Mesendoderm (in vitro differentiated cells): ENCODE data around the gene WFDC2.

ENCODE experiments used
- DNase-seq: peaks from one replicate; pipeline ENCODE4 v3.0.0; 2013
- H2AK5ac ChIP-seq: 2 replicates; pipeline ENCODE4 v1.6.1; 2013; ENCODE audit warnings: low read length, inconsistent platforms
- H2BK120ac ChIP-seq: 2 replicates; pipeline ENCODE4 v1.6.1; 2013; ENCODE audit warnings: low read depth, mild to moderate bottlenecking, low read length, moderate library complexity, mixed read lengths
- H2BK15ac ChIP-seq: replicated peaks from 2 replicates; pipeline ENCODE4 v1.6.1; 2013; ENCODE audit warnings: low read depth, mild to moderate bottlenecking, moderate library complexity
- H2BK5ac ChIP-seq: 2 replicates; pipeline ENCODE4 v1.6.1; 2013; ENCODE audit warnings: low read length, inconsistent platforms
- H3K18ac ChIP-seq: 2 replicates; pipeline ENCODE4 v1.6.1; 2013; ENCODE audit warnings: mild to moderate bottlenecking, low read length, mixed read lengths
- H3K23ac ChIP-seq: one replicate; pipeline ENCODE4 v1.6.1; 2013; ENCODE audit warnings: low read length
- H3K27ac ChIP-seq: 2 replicates; pipeline ENCODE4 v1.5.1; 2013; ENCODE audit warnings: low read depth, mild to moderate bottlenecking, inconsistent platforms, low read length, moderate library complexity
- H3K27me3 ChIP-seq: 2 replicates; pipeline ENCODE4 v1.6.1; 2013; ENCODE audit warnings: low read length, control low read depth, mild to moderate bottlenecking, inconsistent platforms; ENCODE audit not compliant: insufficient read depth, poor library complexity
- H3K36me3 ChIP-seq: 2 replicates; pipeline ENCODE4 v1.6.1; 2013; ENCODE audit warnings: low read length, inconsistent platforms; ENCODE audit not compliant: control insufficient read depth, insufficient read depth
- H3K4ac ChIP-seq: one replicate; pipeline ENCODE4 v1.6.1; 2013; ENCODE audit warnings: low read depth, mild to moderate bottlenecking, low read length, moderate library complexity
- H3K4me1 ChIP-seq: 2 replicates; pipeline ENCODE4 v1.6.1; 2013; ENCODE audit warnings: low read depth, low read length, inconsistent platforms; ENCODE audit not compliant: control insufficient read depth
- H3K4me2 ChIP-seq: 2 replicates; pipeline ENCODE4 v1.6.1; 2013; ENCODE audit warnings: low read length
- H3K4me3 ChIP-seq: 2 replicates; pipeline ENCODE4 v1.5.1; 2013; ENCODE audit warnings: mild to moderate bottlenecking, low read length
- H3K56ac ChIP-seq: one replicate; pipeline ENCODE4 v1.6.1; 2013; ENCODE audit warnings: low read length
- H3K79me1 ChIP-seq: 2 replicates; pipeline ENCODE4 v1.6.1; 2013; ENCODE audit warnings: low read length, inconsistent platforms
- H3K79me2 ChIP-seq: 2 replicates; pipeline ENCODE4 v1.6.1; 2013; ENCODE audit warnings: mild to moderate bottlenecking, low read length; ENCODE audit not compliant: control insufficient read depth, insufficient read depth
- H3K9ac ChIP-seq: 2 replicates; pipeline ENCODE4 v1.6.1; 2013; ENCODE audit warnings: low read length, inconsistent platforms
- H4K5ac ChIP-seq: one replicate; pipeline ENCODE4 v1.6.1; 2013; ENCODE audit warnings: low read length
- H4K8ac ChIP-seq: one replicate; pipeline ENCODE4 v1.6.1; 2013; ENCODE audit warnings: low read depth, mild to moderate bottlenecking, control low read depth, low read length, moderate library complexity
- WGBS: extraction: QIAGEN DNeasy Blood & Tissue Kit; methylation state at CpG from one replicate; pipeline ENCODE4 v1.1.7; 2013; ENCODE audit warnings: low lambda C conversion rate, missing lambda C conversion rate; ENCODE audit not compliant: insufficient coverage; ENCODE audit errors: extremely low coverage; 5-methylcytosine and 5-hydroxymethylcytosine counted together

The WFDC2 gene

DNA sequence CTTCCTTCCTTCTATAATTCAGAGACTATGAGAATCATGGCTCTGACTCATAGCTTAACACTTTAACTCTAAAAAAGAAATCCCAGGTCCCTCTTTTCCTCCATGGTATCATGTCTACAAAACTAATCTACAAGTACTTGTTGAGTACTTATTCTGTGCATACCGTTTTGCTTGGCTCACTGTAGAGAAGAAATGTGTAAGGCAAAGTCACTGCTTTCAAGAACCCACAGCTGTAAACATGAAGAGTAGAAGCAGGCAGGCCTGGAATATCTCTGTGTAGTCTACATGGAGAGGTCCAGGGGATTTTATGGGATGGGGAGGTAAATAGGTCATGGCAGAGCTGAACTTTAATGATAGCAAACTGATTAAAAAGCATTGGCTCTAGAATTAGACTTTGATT, 32.0 kb downstream of the WFDC2 start:
- H3K36me3 ChIP-seq = no peaks in the 10 kb centered on the region
- H3K9ac ChIP-seq = no peak overlapping the region
- no peak overlapping the region for H3K23ac ChIP-seq
- no CpG with 5 or more reads among the region's 1 CpG for WGBS
- H3K27ac ChIP-seq = no peak overlapping the region
- no peak overlapping the region for H3K18ac ChIP-seq
- H3K4me3 ChIP-seq = no peak overlapping the region
- H3K4me1 ChIP-seq = peaks cover 1% of the 10 kb centered on the region
- H3K4ac ChIP-seq = no peak overlapping the region
- H2BK5ac ChIP-seq = no peak overlapping the region
- no peak overlapping the region for H2BK120ac ChIP-seq
- H3K79me2 ChIP-seq = no peaks in the 10 kb centered on the region
- H4K8ac ChIP-seq = no peak overlapping the region
- H3K4me2 ChIP-seq = no peak overlapping the region
- no peak for DNase-seq
- H3K56ac ChIP-seq = no peak overlapping the region
- H3K27me3 ChIP-seq = no peaks in the 10 kb centered on the region
- no peaks in the 10 kb centered on the region for H3K79me1 ChIP-seq
- no peak overlapping the region for H2AK5ac ChIP-seq
- H2BK15ac ChIP-seq = no peak overlapping the region
- no peak overlapping the region for H4K5ac ChIP-seq

DNA sequence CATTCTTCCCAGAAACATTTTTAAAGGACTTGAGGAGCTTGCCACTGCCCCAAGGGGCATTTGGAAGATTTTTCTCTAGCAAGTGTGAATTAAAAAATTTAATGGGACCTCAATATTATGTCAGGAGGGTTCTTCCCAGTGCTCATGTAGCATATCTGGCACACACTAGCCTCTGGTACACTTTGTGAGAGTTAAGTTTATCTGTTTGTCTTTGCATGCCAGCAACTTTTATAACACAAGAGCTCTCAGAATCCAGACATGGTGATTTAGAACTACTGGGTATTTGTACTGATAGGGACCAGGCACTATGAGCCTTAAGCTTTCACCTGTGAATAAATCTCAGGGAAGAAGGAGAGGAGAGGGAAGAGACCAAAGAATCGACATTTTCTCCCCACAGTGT, 33.0 kb downstream of the WFDC2 start:
- no peak overlapping the region for H3K9ac ChIP-seq
- no peak overlapping the region for H3K23ac ChIP-seq
- no peak for DNase-seq
- H3K4me2 ChIP-seq = no peak overlapping the region
- no CpG with 5 or more reads among the region's 1 CpG for WGBS
- H3K4ac ChIP-seq = no peak overlapping the region
- H3K36me3 ChIP-seq = no peaks in the 10 kb centered on the region
- H3K56ac ChIP-seq = no peak overlapping the region
- H3K79me2 ChIP-seq = no peaks in the 10 kb centered on the region
- H3K79me1 ChIP-seq = no peaks in the 10 kb centered on the region
- H2BK15ac ChIP-seq = no peak overlapping the region
- no peak overlapping the region for H2AK5ac ChIP-seq
- no peak overlapping the region for H3K4me3 ChIP-seq
- no peak overlapping the region for H3K27ac ChIP-seq
- no peak overlapping the region for H2BK120ac ChIP-seq
- H2BK5ac ChIP-seq = no peak overlapping the region
- H3K27me3 ChIP-seq = no peaks in the 10 kb centered on the region
- no peak overlapping the region for H4K5ac ChIP-seq
- H3K18ac ChIP-seq = no peak overlapping the region
- no peak overlapping the region for H4K8ac ChIP-seq
- H3K4me1 ChIP-seq = peaks cover 1% of the 10 kb centered on the region

DNA sequence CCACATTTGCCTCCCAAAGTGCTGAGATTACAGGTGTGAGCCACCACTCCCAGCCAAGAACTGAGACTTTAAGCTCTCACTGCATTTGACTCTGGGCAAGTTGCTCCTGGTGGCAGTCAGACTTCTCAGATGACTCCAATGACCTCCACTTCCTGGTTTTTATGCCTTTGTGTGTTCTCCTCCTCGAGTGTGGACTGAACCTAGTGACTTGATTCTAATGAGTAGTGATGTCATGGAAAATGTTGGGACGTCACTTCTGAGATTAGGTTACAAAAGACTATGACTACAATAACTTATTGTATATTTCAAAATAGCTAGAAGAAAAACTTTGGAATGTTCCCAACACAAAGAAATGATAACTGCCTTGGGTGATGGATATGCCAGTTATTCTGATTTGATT, 33.9 kb downstream of the WFDC2 start:
- H3K27ac ChIP-seq = no peak overlapping the region
- H3K4me2 ChIP-seq = no peak overlapping the region
- H3K27me3 ChIP-seq = no peaks in the 10 kb centered on the region
- no peak for DNase-seq
- no peak overlapping the region for H2BK15ac ChIP-seq
- no peak overlapping the region for H2AK5ac ChIP-seq
- H4K5ac ChIP-seq = no peak overlapping the region
- H3K36me3 ChIP-seq = no peaks in the 10 kb centered on the region
- no peak overlapping the region for H3K56ac ChIP-seq
- no peak overlapping the region for H3K23ac ChIP-seq
- no peak overlapping the region for H2BK120ac ChIP-seq
- no peak overlapping the region for H3K4me3 ChIP-seq
- no peak overlapping the region for H3K9ac ChIP-seq
- no peak overlapping the region for H2BK5ac ChIP-seq
- no CpG with 5 or more reads among the region's 2 CpGs for WGBS
- H4K8ac ChIP-seq = no peak overlapping the region
- no peak overlapping the region for H3K18ac ChIP-seq
- H3K79me2 ChIP-seq = no peaks in the 10 kb centered on the region
- no peaks in the 10 kb centered on the region for H3K79me1 ChIP-seq
- no peaks in the 10 kb centered on the region for H3K4me1 ChIP-seq
- H3K4ac ChIP-seq = no peak overlapping the region

DNA sequence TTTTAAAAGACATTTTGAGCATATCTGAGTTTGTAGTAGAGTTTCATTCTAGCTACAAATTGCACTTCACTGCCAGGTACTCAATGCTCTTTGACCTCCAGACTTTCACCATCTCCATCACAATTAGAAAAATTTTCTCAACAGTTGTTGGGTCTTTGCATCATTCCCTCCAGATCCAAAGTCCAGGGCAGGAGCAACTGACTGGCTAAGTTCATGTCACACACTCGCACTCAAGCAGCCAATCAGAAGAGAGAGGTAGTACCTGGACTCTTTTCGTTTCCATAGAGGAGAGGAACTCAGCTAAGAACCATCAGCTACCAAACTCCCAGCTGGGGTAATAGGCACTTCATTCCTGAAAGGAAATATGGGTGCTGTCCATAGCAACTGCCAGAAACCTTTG, 36.8 kb downstream of the WFDC2 start:
- no peak overlapping the region for H2AK5ac ChIP-seq
- no peaks in the 10 kb centered on the region for H3K79me2 ChIP-seq
- H3K79me1 ChIP-seq = no peaks in the 10 kb centered on the region
- no peak overlapping the region for H3K9ac ChIP-seq
- no peaks in the 10 kb centered on the region for H3K4me1 ChIP-seq
- H2BK5ac ChIP-seq = no peak overlapping the region
- H3K4ac ChIP-seq = no peak overlapping the region
- H3K18ac ChIP-seq = no peak overlapping the region
- no peak overlapping the region for H4K5ac ChIP-seq
- no peak overlapping the region for H3K4me2 ChIP-seq
- no peak overlapping the region for H3K27ac ChIP-seq
- H2BK15ac ChIP-seq = no peak overlapping the region
- no peak overlapping the region for H2BK120ac ChIP-seq
- no peak overlapping the region for H3K23ac ChIP-seq
- WGBS = no CpG with 5 or more reads among the region's 2 CpGs
- no peaks in the 10 kb centered on the region for H3K36me3 ChIP-seq
- no peak overlapping the region for H3K4me3 ChIP-seq
- H3K56ac ChIP-seq = no peak overlapping the region
- no peak overlapping the region for H4K8ac ChIP-seq
- DNase-seq = no peak
- H3K27me3 ChIP-seq = no peaks in the 10 kb centered on the region

DNA sequence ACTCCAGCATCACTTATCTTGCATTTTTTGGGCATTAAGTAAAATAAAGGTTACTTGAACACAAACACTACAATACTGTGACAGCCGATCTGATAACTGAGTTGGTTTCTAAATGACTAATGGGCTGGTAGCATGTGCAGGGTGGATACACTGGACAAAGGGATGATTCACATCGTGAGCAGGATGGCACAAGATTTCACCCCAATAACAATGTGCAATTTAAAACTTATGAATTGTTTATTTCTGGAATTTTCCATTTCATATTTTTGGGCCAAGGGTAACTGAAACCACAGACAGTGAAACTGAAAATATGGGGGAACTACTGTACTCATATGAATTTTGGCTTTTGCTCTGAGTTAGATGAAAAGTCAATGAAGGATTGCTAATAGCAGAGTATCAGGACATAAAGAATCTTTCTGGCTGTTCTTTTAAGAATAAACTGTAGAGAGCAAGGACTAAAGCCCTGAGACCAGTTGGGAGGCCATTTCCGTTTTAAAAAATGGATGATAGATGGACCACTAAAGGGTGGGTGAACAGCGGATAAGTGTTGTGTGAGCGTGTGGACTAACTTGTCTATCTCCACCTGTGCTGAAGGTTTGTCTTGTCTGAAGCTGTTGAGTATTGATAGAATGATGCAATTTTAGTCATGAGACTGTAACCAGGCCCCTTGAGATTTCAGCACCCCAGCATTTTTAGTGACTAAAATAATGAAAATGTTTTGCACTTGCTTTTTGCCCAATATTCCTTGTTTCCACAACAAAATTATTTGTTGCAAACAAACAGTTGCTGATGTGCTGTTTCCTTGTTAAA, 37.7 kb downstream of the WFDC2 start:
- Histone ChIP-seq H4K8ac (no peak overlapping the region), H4K5ac (no peak overlapping the region), H3K79me2 (no peaks in the 10 kb centered on the region), H3K27me3 (no peaks in the 10 kb centered on the region), H3K36me3 (no peaks in the 10 kb centered on the region), H3K4ac (no peak overlapping the region), H3K56ac (no peak overlapping the region), H3K18ac (no peak overlapping the region), H3K4me1 (no peaks in the 10 kb centered on the region), H3K4me3 (no peak overlapping the region), H3K23ac (no peak overlapping the region), H2BK5ac (no peak overlapping the region), H3K79me1 (no peaks in the 10 kb centered on the region), H2BK120ac (no peak overlapping the region), H2BK15ac (no peak overlapping the region), H3K27ac (no peak overlapping the region), H2AK5ac (no peak overlapping the region), H3K4me2 (no peak overlapping the region), H3K9ac (no peak overlapping the region)
- no CpG with 5 or more reads among the region's 5 CpGs for WGBS
- DNase-seq = no peak
